T follicular helper cell (primary cell): ENCODE results near the gene FAM83B.

Experiments used
- DNase-seq: peaks from one replicate; pipeline ENCODE4 v3.0.0-alpha.2; 2020; ENCODE audit warnings: low read depth

Gene FAM83B

DNA sequence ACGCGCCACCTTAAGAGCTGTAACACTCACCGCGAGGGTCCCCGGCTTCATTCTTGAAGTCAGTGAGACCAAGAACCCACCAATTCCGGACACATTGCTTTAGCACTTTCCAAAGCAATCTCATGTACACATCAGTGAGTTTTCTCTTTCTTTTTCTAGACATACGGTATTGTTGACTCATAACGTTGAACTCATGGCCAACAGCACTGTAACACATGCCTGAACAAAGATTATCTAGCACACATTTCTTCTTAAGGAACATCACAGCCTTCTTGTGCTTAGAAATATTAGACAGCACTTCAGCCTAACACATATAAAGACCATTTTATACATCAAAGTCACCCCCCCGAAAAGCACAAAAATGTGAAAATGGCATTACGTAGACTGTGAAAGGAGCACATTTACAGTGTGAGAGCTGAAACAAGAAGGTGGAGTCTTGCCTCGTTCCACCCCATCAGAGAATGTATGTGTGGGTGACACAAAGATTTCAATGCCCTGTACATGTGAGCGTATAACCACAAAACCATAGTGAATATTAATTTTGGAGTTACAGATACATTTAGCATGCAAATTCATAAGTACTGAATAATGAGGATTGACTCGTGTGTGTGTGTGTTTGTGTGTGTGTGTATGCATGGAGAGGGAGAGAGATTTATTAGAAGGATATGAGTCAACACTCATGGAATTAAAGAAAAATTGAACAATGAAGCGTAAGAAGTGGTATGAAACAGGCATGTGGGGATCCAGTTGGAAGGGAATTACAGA is 134.1 kb downstream of the FAM83B start:
- no peak for DNase-seq

DNA sequence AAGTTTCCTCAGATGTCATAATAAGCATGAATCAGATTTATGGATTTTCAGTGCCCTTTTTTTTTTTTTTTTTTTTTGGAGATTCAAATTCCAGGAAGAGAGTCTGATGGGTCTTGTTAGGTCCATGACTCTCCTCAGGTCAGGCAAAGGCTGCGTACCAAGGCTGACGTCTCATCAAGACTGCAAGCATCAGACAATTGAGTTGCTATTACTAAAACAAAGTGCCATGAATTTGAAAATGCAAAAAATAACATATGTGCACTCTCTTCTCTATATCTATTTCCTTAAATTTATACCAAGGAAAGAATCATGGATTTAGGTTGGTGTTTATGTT is 134.7 kb downstream of the FAM83B start:
- DNase-seq: no peak

- no peak for DNase-seq
Observed at GRCh38 chr6:54981647-54982046, 135.1 kb downstream of the FAM83B start.

GRCh38 chr6:54987633-54988290 is 141.2 kb downstream of the FAM83B start:
- no peak for DNase-seq

GRCh38 chr6:54988576-54988975 is 142.0 kb downstream of the FAM83B start:
- DNase-seq: no peak

DNA sequence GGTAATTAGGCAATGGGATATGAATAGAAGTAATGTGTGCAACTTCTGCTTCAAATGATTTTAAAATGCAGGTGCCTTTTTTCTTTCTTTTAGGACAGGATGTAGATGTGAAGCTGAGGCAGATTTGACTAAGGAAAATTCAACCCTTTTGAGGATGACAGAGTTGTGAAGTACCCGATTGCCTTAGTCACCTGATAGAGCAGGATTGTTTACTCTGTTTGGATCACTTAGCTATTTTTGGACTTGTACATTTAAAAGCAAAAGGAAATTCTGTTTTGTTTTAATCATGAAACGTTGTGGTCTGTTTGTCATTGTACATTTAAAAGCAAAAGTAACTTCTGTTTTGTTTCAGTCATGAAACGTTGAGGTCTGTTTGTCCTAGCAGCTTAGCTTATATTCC is 143.4 kb downstream of the FAM83B start:
- no peak for DNase-seq
